Measurements from ENCODE around the gene NT5C2.

The NT5C2 gene

GRCh38 chr10:103064956-103065355 lies 128.1 kb downstream of the NT5C2 start:
- DNase-seq (ENCODE audit: low spot score) (no peak), FAIRE-seq (no peak)

GRCh38 chr10:103062854-103063590 lies 130.1 kb downstream of the NT5C2 start:
- no peak for DNase-seq (ENCODE audit: low spot score)
- no peak for FAIRE-seq

- DNase-seq (ENCODE audit: low spot score) (no peak), FAIRE-seq (no peak)
Measured at GRCh38 chr10:103060575-103060974, 132.5 kb downstream of the NT5C2 start.

DNA sequence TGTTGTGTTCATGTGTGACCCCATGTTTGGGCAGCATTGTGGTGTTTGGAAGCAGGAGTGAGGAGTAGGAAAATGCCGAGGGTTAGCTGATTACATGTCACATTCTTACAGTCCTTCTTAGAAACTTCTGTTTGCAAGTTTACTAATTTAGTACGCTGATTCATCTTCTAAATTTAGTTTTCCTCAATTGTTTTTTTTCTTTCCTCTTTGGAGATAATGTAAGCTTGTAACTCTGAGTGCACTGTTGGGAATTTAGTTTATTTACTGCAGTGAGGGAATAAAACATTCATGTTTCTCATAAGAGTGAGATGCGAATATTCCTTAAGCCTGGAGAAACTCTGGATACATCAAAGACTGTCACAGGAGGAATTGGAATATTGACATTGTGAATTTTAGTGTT lies 135.0 kb downstream of the NT5C2 start:
- no peak for FAIRE-seq
- no peak for DNase-seq (ENCODE audit: low spot score)

DNA sequence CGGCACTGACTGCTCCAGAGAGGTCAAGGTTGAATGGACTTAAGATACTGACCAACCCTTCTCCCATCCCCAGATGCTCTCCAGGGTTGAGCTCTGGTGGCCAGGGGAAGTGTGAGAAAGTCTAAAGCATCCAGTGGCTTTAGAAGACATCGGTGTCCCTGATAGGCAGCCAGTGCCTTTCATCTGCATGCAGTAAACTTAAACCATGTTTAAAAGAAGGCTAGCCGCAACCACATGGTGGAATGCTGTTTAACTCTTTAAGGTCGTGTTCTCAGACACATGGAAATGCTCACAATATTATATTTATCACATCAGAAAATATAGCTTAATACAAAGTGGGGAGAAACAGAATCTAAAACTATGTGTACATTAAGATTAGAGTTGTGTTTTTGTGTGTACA lies 138.0 kb downstream of the NT5C2 start:
- no peak for FAIRE-seq
- DNase-seq (ENCODE audit: low spot score) = no peak

- DNase-seq (ENCODE audit: low spot score) (no peak), FAIRE-seq (no peak)
Measured at GRCh38 chr10:103054621-103055020, 138.5 kb downstream of the NT5C2 start.

DNA sequence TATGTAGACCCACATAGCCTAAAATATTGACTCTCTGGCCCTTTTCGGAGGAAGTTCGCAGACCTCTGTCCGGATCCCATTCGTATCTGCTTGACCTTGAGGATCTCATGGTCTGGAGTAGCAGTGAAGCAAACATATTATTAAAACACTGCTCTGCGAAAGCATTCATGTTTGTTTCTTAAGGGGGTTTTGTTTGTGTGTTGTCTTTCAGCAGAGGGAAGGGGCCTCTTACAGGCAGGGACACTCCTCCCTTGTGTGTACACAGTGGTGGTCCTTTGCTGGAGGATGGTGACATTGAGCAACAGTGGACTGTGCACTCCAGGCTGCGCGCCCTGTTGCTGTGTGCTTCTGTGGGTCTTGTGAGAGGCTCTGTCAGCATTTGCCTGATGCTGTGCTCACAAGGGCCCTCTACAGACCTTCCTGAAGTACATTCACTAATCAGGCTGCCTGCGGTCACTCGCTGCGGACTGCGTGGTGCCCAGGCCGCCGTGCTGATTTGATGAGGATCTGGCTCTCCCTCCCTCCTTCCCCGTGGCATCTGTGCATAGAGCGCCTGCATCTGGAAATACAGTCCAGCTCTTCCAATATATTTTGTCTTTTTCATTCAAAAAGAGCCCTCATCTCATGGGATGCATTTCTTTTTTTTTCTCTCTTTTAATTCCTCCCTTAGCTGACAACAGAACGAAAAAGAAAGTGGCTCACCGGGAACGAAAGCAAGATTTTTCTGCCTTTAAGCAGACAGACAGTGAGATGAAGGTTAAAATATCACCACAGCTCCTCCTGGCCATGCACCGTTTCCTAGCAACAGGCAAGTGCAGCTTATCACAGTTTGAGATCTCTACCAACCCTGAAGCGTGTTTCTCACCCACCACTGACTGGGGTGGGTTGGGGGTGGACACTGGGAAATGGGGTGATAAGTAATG lies 139.2 kb downstream of the NT5C2 start:
- no peak for FAIRE-seq
- no peak for DNase-seq (ENCODE audit: low spot score)

GRCh38 chr10:103049237-103049636 lies 143.8 kb downstream of the NT5C2 start:
- DNase-seq (ENCODE audit: low spot score) = no peak

DNA sequence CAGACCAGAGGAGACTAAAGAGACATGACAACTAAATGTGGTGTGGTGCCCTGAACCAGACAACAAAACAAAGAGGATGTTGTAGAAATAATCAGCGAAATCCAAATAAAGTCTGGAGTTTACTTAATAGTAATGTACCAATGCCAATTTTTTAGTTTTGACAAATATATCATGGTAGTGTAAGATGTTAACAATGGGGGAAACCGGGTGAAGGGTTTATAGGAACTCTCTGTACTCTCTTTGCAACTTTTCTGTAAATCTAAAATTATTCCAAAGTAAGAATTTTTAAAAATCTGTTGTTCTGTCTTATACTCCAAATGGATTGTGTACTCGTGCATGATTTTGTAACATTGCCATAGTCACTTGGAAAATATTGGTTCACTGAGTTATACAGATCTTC lies 145.7 kb downstream of the NT5C2 start:
- FAIRE-seq (no peak), DNase-seq (ENCODE audit: low spot score) (no peak)

More at GRCh38 chr10:103049237-103049636, 143.8 kb downstream of the NT5C2 start:
- FAIRE-seq = no peak

DNA sequence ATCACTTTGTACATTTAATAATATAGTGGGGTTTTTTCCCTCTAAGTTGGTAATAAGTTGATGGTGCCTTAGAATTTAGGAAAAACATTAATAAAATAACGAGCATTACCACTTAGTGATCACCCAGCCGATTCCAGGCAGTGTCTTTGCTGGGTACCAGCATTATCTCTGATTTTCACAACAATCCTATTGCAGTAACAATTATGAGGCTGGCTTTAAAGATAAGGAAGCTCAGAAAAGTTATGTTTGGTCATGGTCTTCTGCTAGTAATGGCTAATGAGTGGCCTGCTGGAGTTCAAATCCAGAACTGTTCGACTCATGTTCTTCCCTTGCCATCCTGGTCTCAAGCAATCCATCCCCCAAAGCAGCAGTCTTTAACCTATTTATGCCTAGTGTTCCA lies 147.1 kb downstream of the NT5C2 start:
- DNase-seq (ENCODE audit: low spot score) (no peak), FAIRE-seq (no peak)

DNA sequence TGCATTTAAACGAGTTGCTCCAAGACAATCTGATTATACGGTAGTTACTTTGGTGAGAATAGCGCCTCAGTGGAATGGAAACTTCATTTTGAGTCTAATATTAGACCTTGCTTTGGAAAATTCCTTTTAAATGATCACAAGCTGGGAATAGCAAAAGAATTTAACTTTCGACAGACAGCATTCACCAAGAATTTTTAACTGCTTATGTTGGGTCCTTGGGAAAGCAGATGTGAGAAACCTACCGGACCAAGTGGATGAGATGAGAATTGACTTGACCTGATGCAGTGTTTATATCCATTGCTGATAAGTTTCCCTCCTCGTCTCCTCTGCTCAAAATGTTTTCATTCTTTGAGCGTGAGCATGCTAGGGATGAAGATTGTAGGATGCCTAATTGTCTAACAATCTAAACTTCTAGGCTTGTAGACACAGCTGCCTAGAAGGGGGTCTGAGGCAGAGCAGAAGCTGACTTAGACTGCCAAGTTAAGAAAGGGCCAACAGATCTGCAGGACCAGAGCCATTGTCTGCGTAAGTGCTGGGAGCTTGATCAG lies 148.1 kb downstream of the NT5C2 start:
- FAIRE-seq = no peak

GRCh38 chr10:103042908-103043307 lies 150.2 kb downstream of the NT5C2 start:
- DNase-seq (ENCODE audit: low spot score) (no peak), FAIRE-seq (no peak)

More for the DNA sequence above, 148.1 kb downstream of the NT5C2 start:
- DNase-seq (ENCODE audit: low spot score) = no peak

- DNase-seq (ENCODE audit: low spot score) (no peak), FAIRE-seq (no peak)
Measured at GRCh38 chr10:103042129-103042528, 150.9 kb downstream of the NT5C2 start.

GRCh38 chr10:103041391-103041790 lies 151.7 kb downstream of the NT5C2 start:
- DNase-seq (ENCODE audit: low spot score) (no peak), FAIRE-seq (no peak)

GRCh38 chr10:103040418-103040817 lies 152.7 kb downstream of the NT5C2 start:
- FAIRE-seq = no peak

DNA sequence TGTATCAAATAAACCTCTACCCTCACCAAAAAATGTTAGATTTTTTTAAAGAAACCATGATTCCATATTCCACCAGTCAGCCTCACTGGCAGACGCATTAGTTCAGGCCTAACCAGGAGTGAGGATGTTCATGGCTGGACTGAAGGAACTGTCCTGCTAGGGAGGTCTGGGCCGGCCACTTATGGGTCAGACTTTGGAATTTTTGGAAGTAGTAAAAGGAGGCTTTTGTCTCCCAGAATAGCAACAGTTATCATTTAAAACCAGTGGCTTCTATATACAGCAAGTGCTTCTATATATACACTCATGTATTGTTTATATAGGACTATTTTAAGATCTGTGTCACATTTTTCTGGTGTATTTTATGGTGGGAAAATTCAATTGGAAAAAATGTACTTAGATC lies 154.5 kb downstream of the NT5C2 start:
- no peak for DNase-seq (ENCODE audit: low spot score)
- FAIRE-seq = no peak

More at GRCh38 chr10:103040418-103040817, 152.7 kb downstream of the NT5C2 start:
- DNase-seq (ENCODE audit: low spot score) = peak; percentile 41
